Tibial nerve (tissue), 4 donors: ENCODE measurements around the gene SLC25A51.

Experiments
- CTCF ChIP-seq, 5 experiments: fragments of 200-600 bp in 3 of 5; fragments of 450-650 bp in 2 of 5; sonication (generic) in 3 of 5; IDR thresholded peaks; one replicate each; pipeline ENCODE4 v1.5.1; 2016 to 2019; ENCODE audit warnings: antibody characterized with exemption in 5 of 5, mild to moderate bottlenecking in 3 of 5, moderate library complexity in 2 of 5
- EP300 ChIP-seq, 2 donors: sonication (generic); formaldehyde crosslinking; IDR thresholded peaks; one replicate each; pipeline ENCODE4 v1.6.1; 2017; ENCODE audit warnings: antibody characterized with exemption in 2 of 2, mild to moderate bottlenecking in 1 of 2
- POLR2A ChIP-seq, 2 donors: fragments of 450-650 bp; IDR thresholded peaks; one replicate each; pipeline ENCODE4 v1.6.1; 2017; ENCODE audit warnings: antibody characterized with exemption in 2 of 2, mild to moderate bottlenecking in 2 of 2, moderate library complexity in 2 of 2

GRCh38 chr9:37902131-37902530 is 1.8 kb downstream of the SLC25A51 start:
- TF ChIP-seq EP300 (IDR thresholded peaks at IDR 0.05), result no peak
- no peak for TF ChIP-seq CTCF (IDR thresholded peaks at IDR 0.05)
- TF ChIP-seq POLR2A (IDR thresholded peaks at IDR 0.05), result no peak
